Measurements from ENCODE around the gene CCDC69.

CCDC69 gene

DNA sequence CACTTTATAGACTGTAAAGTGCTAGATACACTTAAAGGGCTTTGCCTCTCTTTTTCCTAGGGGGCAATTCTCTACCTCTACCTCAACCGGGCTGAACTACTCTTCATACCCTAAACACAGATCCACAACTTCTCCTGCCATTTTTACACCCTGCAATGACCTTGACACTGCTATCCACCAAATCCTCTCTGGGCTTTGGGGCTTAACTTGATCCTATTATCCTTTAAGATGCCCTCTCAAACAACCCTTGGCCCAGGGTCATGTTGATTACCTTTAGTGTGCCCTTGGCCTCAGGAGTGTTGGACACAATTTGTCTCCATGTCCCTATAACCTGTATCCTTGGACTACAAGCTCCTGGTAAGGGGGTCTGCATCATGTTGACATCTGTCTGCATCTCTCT lies 85.8 kb downstream of the CCDC69 start:
- DNase-seq: no peak

DNA sequence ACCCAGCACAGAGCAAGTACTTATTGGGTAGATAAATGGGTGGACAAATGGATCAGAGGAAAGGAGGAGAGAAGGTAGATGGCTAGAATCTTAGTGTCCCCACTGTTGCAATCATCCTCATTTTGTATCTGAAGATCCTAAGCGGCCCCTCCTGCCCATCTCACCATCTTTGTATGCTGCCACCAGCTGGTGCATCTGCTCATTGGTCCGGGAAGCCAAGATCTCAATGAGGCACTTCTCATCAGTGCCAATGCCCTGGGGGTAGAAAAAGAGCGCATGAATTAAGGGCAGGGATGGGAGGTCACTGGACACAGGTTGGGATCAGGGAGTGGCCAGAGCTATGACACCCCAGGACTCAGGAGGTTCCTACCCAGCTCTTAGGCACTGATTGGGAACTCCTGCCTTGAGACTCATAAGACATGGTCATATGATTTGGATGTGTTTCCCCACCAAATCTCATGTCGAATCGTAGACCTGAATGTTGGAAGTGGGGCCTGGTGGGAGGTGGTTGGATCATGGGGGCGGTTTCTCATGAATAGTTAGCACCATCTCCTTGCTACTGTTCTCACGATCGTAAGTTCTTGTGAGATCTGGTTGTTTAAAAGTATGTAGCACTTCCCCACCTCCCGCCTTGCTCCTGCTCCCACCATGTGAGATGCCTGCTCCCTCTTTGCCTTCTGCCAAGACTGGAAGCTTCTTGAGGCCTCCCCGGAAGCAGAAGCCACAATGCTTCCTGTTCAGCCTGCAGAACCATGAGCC lies 86.6 kb downstream of the CCDC69 start:
- no peak for DNase-seq

DNA sequence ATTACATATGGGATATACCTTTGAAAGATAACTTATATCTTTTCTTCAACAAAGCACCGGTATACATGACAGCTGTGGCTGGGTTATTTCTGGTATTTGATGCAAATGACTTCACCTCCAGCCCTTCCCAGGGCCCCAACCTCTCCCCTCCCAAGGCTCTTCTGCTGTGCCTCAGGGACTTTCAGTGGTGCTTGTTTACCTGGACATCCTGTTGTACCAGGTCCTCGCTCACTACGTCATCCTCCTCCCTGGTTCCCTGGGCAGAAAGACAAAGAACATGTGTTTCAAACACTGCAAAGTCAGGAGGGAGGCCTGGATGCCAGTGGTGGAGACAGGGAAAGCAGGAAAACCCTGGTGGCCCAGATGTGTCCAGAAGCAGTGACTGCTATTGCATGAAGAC lies 89.7 kb downstream of the CCDC69 start:
- DNase-seq: no peak

DNA sequence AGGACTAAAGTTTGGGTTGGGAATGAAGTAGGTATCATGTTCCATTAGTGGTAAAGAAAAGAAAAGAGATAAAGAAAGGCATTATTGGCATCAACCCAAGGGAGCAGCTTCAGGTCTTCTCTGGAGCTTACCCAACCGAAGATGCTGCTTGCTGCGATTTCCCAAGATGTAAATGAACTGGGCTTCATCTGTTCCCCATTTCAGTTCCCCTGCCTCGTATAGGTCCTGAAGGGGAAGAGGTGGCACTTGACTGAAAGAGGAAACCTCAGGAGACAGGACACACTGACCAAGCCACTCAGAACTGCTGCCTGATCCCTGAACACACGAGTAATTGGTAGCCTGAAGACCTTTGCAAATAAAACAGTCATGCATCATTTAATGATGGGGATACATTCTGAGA lies 90.9 kb downstream of the CCDC69 start:
- peak; percentile 17 for DNase-seq

All from CD4-positive, alpha-beta T cell treated with Interleukin-17A for 1 hour (primary cell).